DOHH2 (cell line): Measurements from ENCODE around the gene TNFRSF21.
"Not testable (repeated sequence)": the region's sequence is repeated elsewhere in the genome, so short reads cannot be mapped to it uniquely, and the experiment has no call there.

Experiments
- EZH2phosphoT487 ChIP-seq: fragments of 200-600 bp; sonication (generic); IDR thresholded peaks from 2 replicates; pipeline ENCODE4 v1.6.1; 2017; ENCODE audit warnings: borderline replicate concordance, mild to moderate bottlenecking, antibody characterized with exemption, low read length, moderate library complexity, mixed read lengths
- TF ChIP-seq, protein P1 (sequence below): fragments of 200-600 bp; sonication (generic); IDR thresholded peaks from one replicate; pipeline ENCODE4 v1.5.1; 2014; ENCODE audit warnings: antibody characterized with exemption, mild to moderate bottlenecking, low read depth, low read length; ENCODE audit not compliant: poor library complexity, severe bottlenecking

DNA sequence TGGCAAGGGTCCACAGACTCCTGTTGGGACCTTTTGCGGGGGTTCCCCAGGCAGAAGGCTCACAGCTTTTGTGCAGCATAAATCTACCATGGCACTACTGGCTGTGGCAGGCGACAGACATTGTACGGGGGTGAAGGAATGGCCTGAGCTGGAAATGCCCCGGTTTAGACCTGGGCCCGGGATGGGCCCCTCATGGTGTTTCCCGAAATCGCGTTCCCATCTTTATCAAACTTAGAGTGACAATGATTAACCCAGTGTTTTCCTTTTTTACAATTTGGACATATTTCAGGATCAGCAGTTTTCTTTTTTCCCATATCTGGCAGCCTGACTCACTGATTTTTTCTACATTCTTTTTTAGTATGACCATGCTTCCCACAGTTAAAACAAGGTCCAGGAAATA is 5.5 kb upstream of the TNFRSF21 start:
- TF ChIP-seq, protein P1, sequence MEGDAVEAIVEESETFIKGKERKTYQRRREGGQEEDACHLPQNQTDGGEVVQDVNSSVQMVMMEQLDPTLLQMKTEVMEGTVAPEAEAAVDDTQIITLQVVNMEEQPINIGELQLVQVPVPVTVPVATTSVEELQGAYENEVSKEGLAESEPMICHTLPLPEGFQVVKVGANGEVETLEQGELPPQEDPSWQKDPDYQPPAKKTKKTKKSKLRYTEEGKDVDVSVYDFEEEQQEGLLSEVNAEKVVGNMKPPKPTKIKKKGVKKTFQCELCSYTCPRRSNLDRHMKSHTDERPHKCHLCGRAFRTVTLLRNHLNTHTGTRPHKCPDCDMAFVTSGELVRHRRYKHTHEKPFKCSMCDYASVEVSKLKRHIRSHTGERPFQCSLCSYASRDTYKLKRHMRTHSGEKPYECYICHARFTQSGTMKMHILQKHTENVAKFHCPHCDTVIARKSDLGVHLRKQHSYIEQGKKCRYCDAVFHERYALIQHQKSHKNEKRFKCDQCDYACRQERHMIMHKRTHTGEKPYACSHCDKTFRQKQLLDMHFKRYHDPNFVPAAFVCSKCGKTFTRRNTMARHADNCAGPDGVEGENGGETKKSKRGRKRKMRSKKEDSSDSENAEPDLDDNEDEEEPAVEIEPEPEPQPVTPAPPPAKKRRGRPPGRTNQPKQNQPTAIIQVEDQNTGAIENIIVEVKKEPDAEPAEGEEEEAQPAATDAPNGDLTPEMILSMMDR = not testable (repeated sequence)
- not testable (repeated sequence) for TF ChIP-seq EZH2phosphoT487
